HK-2 (cell line): ENCODE data around the gene TRIM67.

ENCODE experiments used
- DNase-seq: peaks from one replicate; pipeline ENCODE4 v3.0.0-alpha.2; 2018; ENCODE audit not compliant: unreplicated experiment

The TRIM67 gene

GRCh38 chr1:231233735-231234417 is 72.0 kb downstream of the TRIM67 start:
- DNase-seq: no peak

DNA sequence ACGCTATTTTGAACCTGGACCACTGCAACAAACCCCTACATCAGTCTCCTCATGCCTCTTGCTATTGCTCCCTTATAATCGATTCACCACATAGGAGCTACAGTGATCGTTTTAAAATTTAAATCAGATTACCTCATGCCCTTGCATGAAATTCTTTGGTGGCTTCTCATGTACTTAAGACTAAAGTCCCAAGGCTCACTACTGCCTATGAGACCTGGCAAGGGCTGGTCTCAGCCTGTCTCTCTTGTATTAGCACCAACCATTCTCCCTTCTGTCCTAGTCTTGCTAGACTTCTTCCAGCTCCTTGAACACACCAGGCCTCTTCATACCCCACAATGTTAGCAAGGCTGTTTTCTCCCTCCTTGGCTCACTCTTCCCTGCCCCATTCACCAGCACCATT is 72.6 kb downstream of the TRIM67 start:
- DNase-seq: no peak

- no peak for DNase-seq
Measured at GRCh38 chr1:231235526-231236207, 73.8 kb downstream of the TRIM67 start.

DNA sequence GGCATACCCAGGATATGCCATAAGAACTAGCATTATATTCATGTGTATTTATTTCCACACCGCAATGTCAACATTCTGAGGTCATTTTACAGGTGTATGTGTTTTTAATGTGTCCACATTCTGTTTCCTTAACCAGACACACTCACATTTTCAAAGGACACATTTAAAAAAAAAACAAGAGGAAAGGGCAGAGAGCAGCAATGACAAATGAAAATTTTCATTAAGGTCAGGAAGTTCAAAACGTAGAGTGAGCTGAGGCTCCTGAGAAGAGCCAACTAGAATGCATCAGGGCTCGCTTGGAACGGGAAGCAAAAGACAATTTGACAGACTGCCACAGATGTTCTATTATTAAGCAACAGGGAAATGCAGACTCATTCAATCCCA is 74.3 kb downstream of the TRIM67 start:
- no peak for DNase-seq

GRCh38 chr1:231236938-231237337 is 75.1 kb downstream of the TRIM67 start:
- DNase-seq: no peak

GRCh38 chr1:231238298-231238697 is 76.4 kb downstream of the TRIM67 start:
- no peak for DNase-seq

GRCh38 chr1:231240531-231240882 is 78.6 kb downstream of the TRIM67 start:
- DNase-seq: no peak

DNA sequence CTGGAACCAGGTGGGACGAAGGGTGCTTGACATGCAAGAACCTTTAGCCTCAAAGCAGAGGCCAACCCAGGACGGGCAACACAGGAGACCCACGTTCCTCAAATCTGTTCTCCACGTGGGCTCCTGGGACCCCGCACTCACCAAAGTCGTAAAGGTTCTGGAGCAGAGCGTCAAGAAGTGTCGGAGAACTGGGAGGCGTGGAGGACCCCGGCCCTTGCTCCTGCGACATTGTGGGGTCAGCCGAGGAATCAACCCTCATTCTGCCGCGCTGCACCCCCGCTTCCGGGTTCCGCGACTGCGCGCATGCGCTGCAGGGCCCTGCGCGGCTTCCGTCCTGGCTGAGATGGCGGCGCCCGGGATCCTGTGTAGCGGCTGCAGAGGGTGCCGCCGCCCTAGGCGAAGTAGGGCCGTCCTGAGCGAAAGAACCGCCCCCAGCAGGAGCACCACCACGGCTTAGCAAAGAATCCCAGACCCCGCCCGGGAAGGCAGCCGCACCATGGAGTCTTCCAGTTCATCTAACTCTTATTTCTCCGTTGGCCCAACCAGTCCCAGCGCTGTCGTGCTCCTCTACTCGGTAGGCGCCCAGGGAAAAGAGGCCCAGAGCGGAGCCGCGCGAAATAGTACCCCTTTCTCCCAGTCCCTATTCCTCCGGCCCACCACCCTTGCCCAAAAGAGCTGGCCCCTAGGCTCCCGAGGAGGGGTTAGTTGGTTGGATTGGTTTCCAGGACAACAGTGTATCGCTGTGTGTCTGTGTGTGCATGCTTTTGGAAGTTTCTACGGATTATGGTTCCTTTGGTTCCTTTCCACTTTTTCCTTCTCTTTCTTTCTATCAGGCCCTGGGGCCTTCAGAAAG is 79.3 kb downstream of the TRIM67 start, which contains the start of gene GNPAT:
GNPAT (plus strand) TSS at position 330 of the 853 bp plus-strand sequence; CDS start at position 497, 167 bp downstream.
- DNase-seq: peak; percentile 95

DNA sequence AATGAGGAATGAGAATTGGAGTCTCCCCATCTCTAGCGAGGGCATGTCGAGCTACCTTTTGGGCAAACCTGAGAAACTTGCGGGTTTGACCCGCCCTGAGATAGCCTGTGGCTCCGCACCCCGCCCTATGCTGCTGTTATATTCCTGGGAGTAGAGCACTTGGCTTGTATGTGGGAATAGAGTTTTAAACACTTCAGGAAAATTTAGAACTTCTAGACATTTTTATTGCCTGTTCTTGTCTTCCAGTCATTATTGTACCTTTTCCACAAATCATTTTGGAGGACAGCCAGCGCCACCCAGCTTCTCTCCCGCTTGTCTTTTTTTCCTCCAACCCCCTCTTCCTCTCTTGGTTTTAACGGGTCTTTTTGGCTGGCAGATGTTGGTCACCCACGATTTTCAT is 79.9 kb downstream of the TRIM67 start:
- peak; percentile 26 for DNase-seq

DNA sequence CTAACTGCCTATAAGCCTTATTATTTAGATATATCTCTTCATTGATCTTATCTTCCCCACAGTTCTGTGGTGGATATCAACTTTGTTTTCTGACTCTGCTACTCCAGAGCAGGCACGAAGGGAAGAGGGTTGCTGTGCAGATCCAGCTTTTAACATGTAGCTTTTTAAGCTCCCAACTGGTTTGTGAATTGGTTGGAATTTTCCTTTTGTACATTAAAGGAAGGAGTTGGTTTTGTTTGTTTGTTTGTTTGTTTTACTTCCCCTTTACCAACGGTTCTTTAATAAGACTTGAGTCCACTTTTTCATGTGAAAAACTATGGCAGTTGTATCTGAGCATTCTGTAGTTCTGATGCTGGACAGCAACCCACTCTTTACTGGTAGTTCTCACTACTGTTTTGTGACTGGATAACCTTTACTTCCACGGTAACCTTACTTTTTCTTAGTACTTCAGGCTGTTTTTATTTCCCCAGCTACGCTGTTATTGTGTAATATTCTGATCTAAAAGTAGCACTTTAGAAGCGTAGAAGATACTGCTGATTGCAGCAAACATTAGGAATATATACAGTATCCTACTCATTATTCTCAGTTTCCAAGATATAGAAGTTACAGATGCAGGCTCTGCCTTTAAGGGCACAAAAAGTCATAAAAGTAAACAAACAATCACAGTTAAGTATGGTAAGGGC is 80.8 kb downstream of the TRIM67 start:
- no peak for DNase-seq

- no peak for DNase-seq
Measured at GRCh38 chr1:231248778-231249177, 86.9 kb downstream of the TRIM67 start.

- DNase-seq: no peak
Measured at GRCh38 chr1:231252336-231252735, 90.5 kb downstream of the TRIM67 start.

- DNase-seq: no peak
Measured at GRCh38 chr1:231260351-231260750, 98.5 kb downstream of the TRIM67 start.

- no peak for DNase-seq
Measured at GRCh38 chr1:231264642-231265041, 102.8 kb downstream of the TRIM67 start.

DNA sequence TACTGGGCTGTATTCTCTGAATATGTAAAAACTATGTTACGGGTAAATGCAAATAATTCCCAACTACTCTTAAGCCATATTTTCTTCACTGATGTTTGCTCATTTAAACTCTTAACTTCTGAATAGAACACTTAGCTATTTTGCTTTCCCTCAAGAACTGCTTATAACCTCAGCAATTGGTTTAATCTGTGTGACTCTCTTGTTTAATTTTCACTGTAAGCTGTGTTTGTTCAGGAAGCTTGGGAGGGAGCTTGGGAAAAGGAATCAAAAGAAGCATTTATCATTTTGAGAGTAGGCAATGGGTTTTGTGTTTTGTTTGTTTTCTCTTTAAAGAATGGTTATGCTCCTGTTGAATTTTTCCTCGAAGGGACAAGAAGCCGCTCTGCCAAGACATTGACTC is 103.5 kb downstream of the TRIM67 start:
- DNase-seq: no peak

- no peak for DNase-seq
Measured at GRCh38 chr1:231266811-231267322, 105.0 kb downstream of the TRIM67 start.
